ENCODE measurements around the gene RBM4.
"Not testable (repeated sequence)": the region's sequence is repeated elsewhere in the genome, so short reads cannot be mapped to it uniquely, and the experiment has no call there.

RBM4 gene, protein sequence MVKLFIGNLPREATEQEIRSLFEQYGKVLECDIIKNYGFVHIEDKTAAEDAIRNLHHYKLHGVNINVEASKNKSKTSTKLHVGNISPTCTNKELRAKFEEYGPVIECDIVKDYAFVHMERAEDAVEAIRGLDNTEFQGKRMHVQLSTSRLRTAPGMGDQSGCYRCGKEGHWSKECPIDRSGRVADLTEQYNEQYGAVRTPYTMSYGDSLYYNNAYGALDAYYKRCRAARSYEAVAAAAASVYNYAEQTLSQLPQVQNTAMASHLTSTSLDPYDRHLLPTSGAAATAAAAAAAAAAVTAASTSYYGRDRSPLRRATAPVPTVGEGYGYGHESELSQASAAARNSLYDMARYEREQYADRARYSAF

GRCh38 chr11:66638177-66639065 lies at the start of gene RBM4:
RBM4 (plus strand) TSS chr11:66638703; CDS start chr11:66639712, 1,009 bp downstream.
- peak; percentile 81 for FAIRE-seq

DNA sequence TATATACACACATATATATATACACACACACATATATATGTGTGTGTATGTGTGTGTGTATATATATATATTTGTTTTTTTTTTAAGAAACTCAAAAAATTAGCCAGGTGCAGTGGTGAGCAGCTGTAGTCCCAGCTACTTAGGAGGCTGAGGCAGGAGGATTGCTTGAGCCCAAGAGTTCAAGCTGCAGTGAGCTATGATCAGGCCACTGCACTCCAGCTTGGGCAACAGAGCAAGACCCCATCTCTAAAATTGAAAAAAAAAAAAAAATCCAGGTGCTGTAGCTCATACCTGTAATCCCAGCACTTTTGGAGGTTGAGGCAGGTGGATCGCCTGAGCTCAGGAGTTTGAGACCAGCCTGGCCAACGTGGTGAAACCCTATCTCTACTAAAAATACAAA lies 49.2 kb upstream of the RBM4 start:
- DNase-seq (ENCODE audit: low spot score); FAIRE-seq: not testable (repeated sequence)

More at GRCh38 chr11:66638177-66639065, at the start of gene RBM4:
- DNase-seq (ENCODE audit: low spot score) = peak; percentile 98

DNA sequence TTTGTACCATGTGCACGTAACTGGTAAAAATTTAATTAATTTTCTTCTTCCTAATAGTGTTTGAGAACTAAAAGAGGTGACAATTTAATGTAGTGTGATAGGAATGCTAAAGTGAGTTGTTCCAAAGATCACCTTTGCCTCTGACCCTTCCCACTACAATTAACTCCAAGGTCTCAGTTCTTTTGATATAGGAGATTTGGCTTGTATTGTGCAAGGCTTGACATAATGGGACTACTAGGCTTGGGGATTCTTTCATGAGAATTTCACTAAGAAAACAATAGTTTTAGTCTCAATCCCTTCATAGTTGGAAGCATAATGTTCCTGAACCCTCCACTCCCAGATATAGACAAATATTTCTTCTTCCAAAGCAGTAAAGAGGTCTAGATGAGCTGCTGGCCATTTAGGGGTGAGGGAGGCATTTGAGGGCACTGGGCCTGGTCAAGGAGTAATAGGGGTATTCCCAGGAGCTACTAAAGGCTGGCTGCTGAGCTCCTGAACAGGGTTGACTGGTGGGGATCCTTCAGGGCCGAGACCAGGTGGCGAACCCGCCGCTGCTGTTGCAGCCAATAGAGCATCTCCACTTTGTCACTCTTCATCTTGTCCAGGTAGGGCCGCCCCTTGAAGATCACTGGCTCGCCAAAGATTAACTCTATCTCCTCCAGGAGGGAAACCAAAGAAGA lies 48.4 kb upstream of the RBM4 start:
- no peak for FAIRE-seq

DNA sequence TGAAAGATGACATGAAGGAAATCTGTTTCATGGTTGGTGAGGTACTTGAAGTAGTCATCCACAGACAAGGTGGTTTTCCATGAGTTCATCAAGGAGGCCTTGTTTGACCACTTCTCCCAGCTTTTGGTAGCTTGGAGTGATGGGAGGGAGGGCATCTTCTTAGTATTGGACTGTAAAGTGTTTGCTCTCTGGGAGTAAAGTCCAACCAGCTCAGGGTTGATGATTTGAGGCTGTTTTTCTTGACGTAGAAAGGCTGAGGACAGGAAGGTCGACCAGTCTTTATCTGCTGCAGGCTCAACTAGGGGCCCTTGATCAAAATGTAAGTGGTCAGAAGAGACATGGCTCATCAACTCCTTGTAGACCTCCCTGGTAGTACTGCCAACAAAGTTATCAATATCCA lies 47.3 kb upstream of the RBM4 start:
- no peak for FAIRE-seq
- DNase-seq (ENCODE audit: low spot score) = no peak

More for the DNA sequence above, 48.4 kb upstream of the RBM4 start:
- no peak for DNase-seq (ENCODE audit: low spot score)

GRCh38 chr11:66592457-66593302 lies 45.8 kb upstream of the RBM4 start, which contains the start of the genes CCDC87 and CCS:
CCDC87 (minus strand) TSS chr11:66593063; CDS start chr11:66593015, 48 bp downstream.
CCS (plus strand) TSS chr11:66593185; CDS start chr11:66593262, 77 bp downstream.
- FAIRE-seq = no peak
- peak; percentile 81 for DNase-seq (ENCODE audit: low spot score)

- no peak for DNase-seq (ENCODE audit: low spot score)
- no peak for FAIRE-seq
Measured at GRCh38 chr11:66593303-66593635, 45.2 kb upstream of the RBM4 start.

- no peak for DNase-seq (ENCODE audit: low spot score)
- FAIRE-seq = no peak
Measured at GRCh38 chr11:66593650-66594049, 44.9 kb upstream of the RBM4 start.

DNA sequence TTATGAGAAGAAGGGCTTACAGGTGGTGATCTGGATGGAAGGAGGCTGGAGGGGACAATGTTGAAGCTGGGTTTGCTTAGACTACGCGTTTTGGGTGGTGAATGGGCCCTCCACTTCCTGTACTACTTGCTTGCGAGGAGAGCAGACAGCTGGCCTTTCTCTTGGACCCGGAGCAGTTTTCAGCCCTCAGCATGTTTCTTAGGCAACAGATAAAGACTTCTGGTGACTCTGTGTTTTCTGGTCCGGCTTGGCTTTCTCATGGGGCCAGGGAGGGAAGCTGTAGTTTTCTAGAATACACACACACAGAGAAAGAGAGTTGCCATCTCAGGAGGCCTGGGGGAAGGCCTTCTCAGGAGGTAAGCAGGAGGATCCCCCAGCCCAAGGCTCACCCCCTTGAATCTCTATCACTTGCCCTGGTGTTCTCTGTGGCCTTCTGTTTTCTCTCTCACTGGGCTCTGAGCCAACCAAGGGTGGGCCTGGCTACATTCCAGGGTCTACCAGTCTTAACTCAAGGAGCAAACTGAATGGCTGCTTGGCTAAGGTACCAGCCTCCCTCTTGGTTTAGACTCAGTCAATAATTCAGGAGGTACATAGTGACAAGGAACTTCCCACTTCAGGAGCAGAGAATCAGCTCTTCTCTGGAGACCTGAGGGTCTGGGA lies 43.1 kb upstream of the RBM4 start:
- no peak for FAIRE-seq
- DNase-seq (ENCODE audit: low spot score) = no peak

- DNase-seq (ENCODE audit: low spot score) (no peak), FAIRE-seq (no peak)
Measured at GRCh38 chr11:66598993-66599392, 39.5 kb upstream of the RBM4 start.

DNA sequence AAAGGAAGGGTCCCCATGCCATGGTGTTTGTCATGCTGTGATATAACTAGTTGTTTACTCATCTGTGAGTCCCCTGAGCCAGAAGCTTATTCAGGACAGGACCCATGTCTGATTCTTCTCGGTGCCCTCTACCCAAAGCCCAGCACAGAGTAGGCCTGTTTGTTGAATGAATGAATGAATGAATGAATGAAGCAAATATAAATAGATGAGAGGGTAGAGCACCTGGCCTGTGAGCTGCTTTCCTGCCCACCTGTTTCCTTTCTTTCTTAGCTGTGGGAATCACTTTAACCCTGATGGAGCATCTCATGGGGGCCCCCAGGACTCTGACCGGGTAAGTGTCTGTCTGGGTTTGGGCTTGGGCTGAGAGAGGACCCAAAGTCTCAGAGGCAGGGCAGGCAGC lies 38.3 kb upstream of the RBM4 start:
- DNase-seq (ENCODE audit: low spot score) (no peak), FAIRE-seq (no peak)

DNA sequence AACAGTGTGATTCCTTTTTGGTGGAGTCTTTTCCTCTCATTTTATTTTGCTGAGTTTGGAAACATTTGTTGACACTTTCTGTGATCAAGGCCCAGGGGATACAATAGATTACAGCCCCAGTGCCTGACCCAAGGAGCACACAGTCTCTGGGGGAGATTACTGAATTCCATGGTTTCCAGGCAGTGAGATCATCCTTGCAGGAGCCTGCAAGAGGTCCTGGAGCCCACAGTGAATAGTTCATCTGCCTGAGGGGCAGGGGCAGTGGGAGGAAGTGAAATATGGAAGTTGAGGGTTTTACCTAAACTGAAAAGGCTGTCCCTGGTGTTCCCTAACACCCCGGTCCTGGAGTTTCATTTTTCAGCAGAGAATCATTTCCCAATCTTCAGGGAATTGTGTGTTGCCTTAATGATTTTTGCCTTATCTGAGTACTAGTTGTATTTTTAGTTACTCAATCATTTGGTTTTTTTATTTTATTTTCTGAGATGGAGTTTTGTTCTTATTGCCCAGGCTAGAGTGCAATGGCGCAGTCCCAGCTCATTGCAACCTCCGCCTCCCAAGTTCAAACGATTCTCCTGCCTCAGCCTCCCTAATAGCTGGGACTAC lies 37.8 kb upstream of the RBM4 start:
- DNase-seq (ENCODE audit: low spot score) = no peak
- no peak for FAIRE-seq

- no peak for FAIRE-seq
- DNase-seq (ENCODE audit: low spot score) = no peak
Measured at GRCh38 chr11:66603072-66603471, 35.4 kb upstream of the RBM4 start.

GRCh38 chr11:66604155-66604554 lies 34.3 kb upstream of the RBM4 start:
- FAIRE-seq (no peak), DNase-seq (ENCODE audit: low spot score) (no peak)

DNA sequence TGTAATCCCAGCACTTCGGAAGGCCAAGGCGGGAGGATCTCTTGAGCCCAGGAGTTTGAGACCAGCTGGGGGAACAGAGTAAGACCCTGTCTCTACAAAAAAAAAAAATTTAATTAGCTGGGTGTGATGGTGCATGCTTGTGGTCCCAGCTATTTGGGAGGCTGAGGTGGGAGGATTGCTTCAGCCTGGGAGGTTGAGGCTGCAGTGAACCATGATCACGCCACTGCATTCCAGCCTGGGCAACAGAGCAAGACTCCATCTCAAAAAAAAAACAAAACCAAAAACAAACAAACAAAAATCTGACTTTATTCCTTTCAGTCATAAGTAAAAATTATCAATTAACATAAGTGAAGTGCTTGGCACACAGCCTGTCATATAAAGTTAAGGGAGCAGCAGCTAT lies 31.9 kb upstream of the RBM4 start:
- FAIRE-seq; DNase-seq (ENCODE audit: low spot score): not testable (repeated sequence)

DNA sequence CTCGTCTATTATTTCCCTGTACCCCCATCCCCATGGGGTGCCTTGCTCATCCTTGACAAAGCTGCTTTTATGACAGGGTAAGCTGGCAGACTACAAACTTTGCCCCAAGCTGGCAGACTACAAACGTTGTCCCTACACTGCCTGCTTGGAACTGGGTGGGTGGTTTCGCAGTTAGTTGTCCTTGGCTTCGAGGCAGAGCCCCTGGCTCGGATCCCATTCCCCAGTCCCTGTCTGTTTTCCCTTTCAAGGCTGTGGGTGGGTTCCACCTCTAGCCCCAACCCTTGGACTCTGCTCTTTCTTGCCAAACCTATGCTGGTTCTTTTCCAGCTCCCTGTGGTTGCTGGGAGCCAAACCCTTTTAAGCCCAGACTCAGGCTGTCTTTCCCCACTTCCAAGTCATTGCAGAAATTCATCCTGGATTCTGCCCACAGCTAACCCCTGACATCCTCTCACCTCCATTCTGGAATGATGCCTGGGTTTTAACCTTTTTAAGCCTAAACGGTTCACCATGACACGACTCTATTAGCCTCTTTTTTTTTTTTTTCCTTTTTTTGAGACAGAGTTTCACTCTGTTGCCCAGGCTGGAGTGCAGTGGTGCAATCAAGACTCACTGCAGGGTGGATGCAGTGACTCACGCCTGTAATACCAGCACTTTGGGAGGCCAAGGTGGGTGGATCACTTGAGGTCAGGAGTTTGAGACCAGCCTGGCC lies 31.2 kb upstream of the RBM4 start:
- peak; percentile 13 for DNase-seq (ENCODE audit: low spot score)
- peak; percentile 27 for FAIRE-seq

- no peak for DNase-seq (ENCODE audit: low spot score)
- no peak for FAIRE-seq
Measured at GRCh38 chr11:66609721-66610617, 28.5 kb upstream of the RBM4 start.

- DNase-seq (ENCODE audit: low spot score) (no peak), FAIRE-seq (no peak)
Measured at GRCh38 chr11:66612458-66612857, 26.0 kb upstream of the RBM4 start.

DNA sequence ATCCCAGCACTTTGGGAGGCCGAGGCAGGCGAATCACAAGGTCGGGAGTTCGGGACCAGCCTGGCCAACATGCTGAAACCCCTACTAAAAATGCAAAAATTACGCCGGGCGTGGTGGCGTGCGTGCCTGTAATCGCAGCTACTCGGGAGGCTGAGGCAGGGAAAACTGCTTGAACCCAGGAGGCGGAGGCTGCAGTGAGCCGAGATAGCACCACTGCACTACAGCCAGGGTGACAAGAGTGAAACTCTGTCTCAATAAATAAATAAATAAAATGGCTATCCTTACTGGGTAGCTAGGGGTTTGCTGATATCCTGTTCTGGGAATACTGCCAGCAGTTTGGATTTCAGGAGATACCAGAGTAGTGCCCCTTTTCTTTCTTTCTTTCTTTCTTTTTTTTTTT lies 24.4 kb upstream of the RBM4 start:
- no peak for FAIRE-seq

More for the DNA sequence above, 24.4 kb upstream of the RBM4 start:
- no peak for DNase-seq (ENCODE audit: low spot score)
